Measurements from ENCODE around the gene SERTAD3. TPM values are rescaled to one million over a fixed set of nuclear protein-coding genes. Genes with fewer than 3 reads are reported as not detected.

Gene SERTAD3
- total RNA-seq, 1 donor from 2014 or later = 42.0 TPM

- Histone ChIP-seq H3K36me3 (peaks cover 0 to 10% of the 10 kb centered on the region in 2 donors), H3K4me1 (peaks cover 47% of the 10 kb centered on the region), H3K9me3 (no peaks in the 10 kb centered on the region), H3K4me3 (peak within 1 kb of the TSS; percentile 63 to 87), H3K27me3 (no peaks in the 10 kb centered on the region), H3K27ac (peak within 1 kb of the TSS; percentile 99)
- intact Hi-C loops (cut with DNase I) = no loop called here
- peak; percentile 99 to 100 for DNase-seq (ENCODE audit: extremely low spot score in 2 of 2)
- TF ChIP-seq POLR2A (IDR thresholded peaks at IDR 0.05) (peak; percentile 78 to 98), POLR2AphosphoS5 (IDR thresholded peaks at IDR 0.05; ENCODE audit: insufficient read depth in 1 of 2, low read depth in 1 of 2) (peak; percentile 97 to 100), CTCF (IDR thresholded peaks at IDR 0.05) (peak; percentile 53 to 99 (median 65))
Measured at GRCh38 chr19:40425450-40426287, 18.5 kb downstream of the SERTAD3 start, which contains the start of gene SERTAD1. TSS of gene SERTAD1 (minus strand) at chr19:40425992. CDS start at chr19:40423546, 2,446 bp downstream.

GRCh38 chr19:40424637-40425449, 19.3 kb downstream of the SERTAD3 start:
- no peak for TF ChIP-seq POLR2A (IDR thresholded peaks at IDR 0.05)
- TF ChIP-seq POLR2AphosphoS5 (IDR thresholded peaks at IDR 0.05; ENCODE audit: insufficient read depth in 1 of 2, low read depth in 1 of 2) = no peak
- no peak for TF ChIP-seq CTCF (IDR thresholded peaks at IDR 0.05)
- DNase-seq (ENCODE audit: extremely low spot score in 2 of 2) = peak in 1 of 2 donors; percentile 84
- Histone ChIP-seq H3K36me3 (peaks cover 0 to 10% of the 10 kb centered on the region in 2 donors), H3K27me3 (no peaks in the 10 kb centered on the region), H3K9me3 (no peaks in the 10 kb centered on the region), H3K27ac (peak overlapping the region; percentile 99), H3K4me1 (peaks cover 47% of the 10 kb centered on the region), H3K4me3 (peak overlapping the region; percentile 63 to 87)
- intact Hi-C loops (cut with DNase I) = no loop called here

GRCh38 chr19:40423938-40424337, 20.2 kb downstream of the SERTAD3 start:
- H3K4me3 ChIP-seq = peak overlapping the region in 1 of 2 donors; percentile 87
- H3K27me3 ChIP-seq = no peaks in the 10 kb centered on the region
- intact Hi-C loops (cut with DNase I) = no loop called here
- H3K27ac ChIP-seq = peak overlapping the region; percentile 99
- TF ChIP-seq POLR2A (IDR thresholded peaks at IDR 0.05) (no peak), CTCF (IDR thresholded peaks at IDR 0.05) (no peak), POLR2AphosphoS5 (IDR thresholded peaks at IDR 0.05; ENCODE audit: insufficient read depth in 1 of 2, low read depth in 1 of 2) (no peak)
- H3K4me1 ChIP-seq = peaks cover 47% of the 10 kb centered on the region
- H3K9me3 ChIP-seq = no peaks in the 10 kb centered on the region
- DNase-seq (ENCODE audit: extremely low spot score in 2 of 2) = no peak
- peaks cover 0 to 10% of the 10 kb centered on the region in 2 donors for H3K36me3 ChIP-seq

GRCh38 chr19:40422748-40423566, 21.2 kb downstream of the SERTAD3 start:
- DNase-seq (ENCODE audit: extremely low spot score in 2 of 2) = peak in 1 of 2 donors; percentile 85
- H3K4me3 ChIP-seq = no peak overlapping the region
- TF ChIP-seq POLR2AphosphoS5 (IDR thresholded peaks at IDR 0.05; ENCODE audit: insufficient read depth in 1 of 2, low read depth in 1 of 2) = no peak
- TF ChIP-seq CTCF (IDR thresholded peaks at IDR 0.05) = no peak
- TF ChIP-seq POLR2A (IDR thresholded peaks at IDR 0.05) = no peak
- H3K36me3 ChIP-seq = peaks cover 0 to 10% of the 10 kb centered on the region in 2 donors
- intact Hi-C loops (cut with DNase I) = no loop called here
- H3K9me3 ChIP-seq = no peaks in the 10 kb centered on the region
- H3K27me3 ChIP-seq = no peaks in the 10 kb centered on the region
- peak overlapping the region; percentile 93 for H3K27ac ChIP-seq
- peaks cover 47% of the 10 kb centered on the region for H3K4me1 ChIP-seq
